ENCODE results near the gene DIP2C.

Gene DIP2C

GRCh38 chr10:644943-645334 lies 44.5 kb downstream of the DIP2C start:
- ATAC-seq (ENCODE audit: insufficient read depth, low read depth): no peak

GRCh38 chr10:644076-644942 lies 45.2 kb downstream of the DIP2C start:
- no peak for ATAC-seq (ENCODE audit: insufficient read depth, low read depth)

More at GRCh38 chr10:644943-645334, 44.5 kb downstream of the DIP2C start:
- Histone ChIP-seq H3K27ac (ENCODE audit: low read length) (no peak overlapping the region), H3K4me1 (ENCODE audit: insufficient read depth, low read length) (no peaks in the 10 kb centered on the region), H3K79me2 (ENCODE audit: insufficient read depth, low read length) (no peaks in the 10 kb centered on the region), H3K9ac (ENCODE audit: low read depth, low read length) (no peak overlapping the region), H3K36me3 (ENCODE audit: insufficient read depth, low read length) (no peaks in the 10 kb centered on the region), H3K9me3 (ENCODE audit: insufficient read depth, low read length, severe bottlenecking) (no peaks in the 10 kb centered on the region), H3K27me3 (ENCODE audit: insufficient read depth, low read length, poor library complexity) (no peaks in the 10 kb centered on the region), H2AFZ (ENCODE audit: low read depth, low read length) (no peak overlapping the region), H4K20me1 (ENCODE audit: insufficient read depth, low read length) (no peaks in the 10 kb centered on the region), H3K4me2 (ENCODE audit: insufficient read depth, low read length) (no peak overlapping the region), H3K4me3 (ENCODE audit: low read depth in 1 of 2, low read length in 2 of 2) (no peak overlapping the region)
- no peak for TF ChIP-seq EZH2 (IDR thresholded peaks at IDR 0.05; ENCODE audit: borderline replicate concordance, low read depth, low read length, severe bottlenecking)
- TF ChIP-seq CTCF (IDR thresholded peaks at IDR 0.05; ENCODE audit: borderline replicate concordance, extremely low read depth, low read length, poor library complexity, severe bottlenecking): no peak
- DNase-seq: no peak

GRCh38 chr10:642186-642890 lies 47.1 kb downstream of the DIP2C start:
- Histone ChIP-seq H3K4me1 (ENCODE audit: insufficient read depth, low read length) (no peaks in the 10 kb centered on the region), H2AFZ (ENCODE audit: low read depth, low read length) (no peak overlapping the region), H4K20me1 (ENCODE audit: insufficient read depth, low read length) (no peaks in the 10 kb centered on the region), H3K4me2 (ENCODE audit: insufficient read depth, low read length) (no peak overlapping the region), H3K36me3 (ENCODE audit: insufficient read depth, low read length) (no peaks in the 10 kb centered on the region), H3K9ac (ENCODE audit: low read depth, low read length) (no peak overlapping the region), H3K4me3 (ENCODE audit: low read depth in 1 of 2, low read length in 2 of 2) (no peak overlapping the region), H3K79me2 (ENCODE audit: insufficient read depth, low read length) (no peaks in the 10 kb centered on the region), H3K9me3 (ENCODE audit: insufficient read depth, low read length, severe bottlenecking) (no peaks in the 10 kb centered on the region), H3K27ac (ENCODE audit: low read length) (no peak overlapping the region), H3K27me3 (ENCODE audit: insufficient read depth, low read length, poor library complexity) (no peaks in the 10 kb centered on the region)
- TF ChIP-seq EZH2 (IDR thresholded peaks at IDR 0.05; ENCODE audit: borderline replicate concordance, low read depth, low read length, severe bottlenecking) (no peak), CTCF (IDR thresholded peaks at IDR 0.05; ENCODE audit: borderline replicate concordance, extremely low read depth, low read length, poor library complexity, severe bottlenecking) (no peak)
- ATAC-seq (ENCODE audit: insufficient read depth, low read depth): no peak
- DNase-seq: no peak

More at GRCh38 chr10:644076-644942, 45.2 kb downstream of the DIP2C start:
- TF ChIP-seq EZH2 (IDR thresholded peaks at IDR 0.05; ENCODE audit: borderline replicate concordance, low read depth, low read length, severe bottlenecking): no peak
- TF ChIP-seq CTCF (IDR thresholded peaks at IDR 0.05; ENCODE audit: borderline replicate concordance, extremely low read depth, low read length, poor library complexity, severe bottlenecking): no peak
- no peaks in the 10 kb centered on the region for H3K4me1 ChIP-seq (ENCODE audit: insufficient read depth, low read length)
- no peaks in the 10 kb centered on the region for H3K36me3 ChIP-seq (ENCODE audit: insufficient read depth, low read length)
- H3K4me2 ChIP-seq (ENCODE audit: insufficient read depth, low read length): no peak overlapping the region
- H3K4me3 ChIP-seq (ENCODE audit: low read depth in 1 of 2, low read length in 2 of 2): no peak overlapping the region
- no peaks in the 10 kb centered on the region for H4K20me1 ChIP-seq (ENCODE audit: insufficient read depth, low read length)
- DNase-seq: no peak
- H2AFZ ChIP-seq (ENCODE audit: low read depth, low read length): no peak overlapping the region
- no peak overlapping the region for H3K27ac ChIP-seq (ENCODE audit: low read length)
- no peaks in the 10 kb centered on the region for H3K9me3 ChIP-seq (ENCODE audit: insufficient read depth, low read length, severe bottlenecking)
- H3K27me3 ChIP-seq (ENCODE audit: insufficient read depth, low read length, poor library complexity): no peaks in the 10 kb centered on the region
- no peaks in the 10 kb centered on the region for H3K79me2 ChIP-seq (ENCODE audit: insufficient read depth, low read length)
- H3K9ac ChIP-seq (ENCODE audit: low read depth, low read length): no peak overlapping the region

Measured in DND-41 (cell line).